PFSK-1 (cell line): ENCODE results near the gene GABPA. TPM values are rescaled to one million over a fixed set of nuclear protein-coding genes. Genes with fewer than 3 reads are reported as not detected.

Source experiments
- FOXP2 ChIP-seq: optimal IDR thresholded peaks from 2 replicates; pipeline ENCODE3; 2011; ENCODE audit warnings: borderline replicate concordance, control low read depth, inconsistent platforms; ENCODE audit not compliant: insufficient read depth; ENCODE audit errors: extremely low read length, extremely low read depth
- POLR2AphosphoS5 ChIP-seq: IDR thresholded peaks from 2 replicates; pipeline ENCODE4 v1.6.1; 2012; ENCODE audit warnings: low read depth, mild to moderate bottlenecking, control low read depth, low read length, moderate library complexity
- SIN3A ChIP-seq: IDR thresholded peaks from 2 replicates; pipeline ENCODE4 v1.6.1; 2012; ENCODE audit warnings: mild to moderate bottlenecking, low read length, moderate library complexity, borderline replicate concordance; ENCODE audit not compliant: insufficient read depth
- TAF1 ChIP-seq: IDR thresholded peaks from 2 replicates; pipeline ENCODE4 v1.6.1; 2012; ENCODE audit warnings: low read length, control low read depth, borderline replicate concordance; ENCODE audit not compliant: insufficient read depth
- polyA plus RNA-seq: library from polyadenylated mRNA; unstranded; fragments of >200 nt; gene quantifications from one replicate; pipeline ENCODE4 v1.2.1, GENCODE V29; 2012; ENCODE audit warnings: low read depth, missing spikeins; ENCODE audit not compliant: insufficient read length
- TF ChIP-seq, protein P1 (sequence below), 2 experiments: IDR thresholded peaks; 2 replicates each; pipeline versions ENCODE4 v1.6.1 to v1.8.0; 2011 to 2012; ENCODE audit warnings: low read depth in 2 of 2, low read length in 2 of 2, control low read depth in 1 of 2, inconsistent platforms in 1 of 2, mild to moderate bottlenecking in 1 of 2, moderate library complexity in 1 of 2; ENCODE audit not compliant: insufficient read depth in 1 of 2

Gene GABPA
- polyA plus RNA-seq = 5.1 TPM

DNA sequence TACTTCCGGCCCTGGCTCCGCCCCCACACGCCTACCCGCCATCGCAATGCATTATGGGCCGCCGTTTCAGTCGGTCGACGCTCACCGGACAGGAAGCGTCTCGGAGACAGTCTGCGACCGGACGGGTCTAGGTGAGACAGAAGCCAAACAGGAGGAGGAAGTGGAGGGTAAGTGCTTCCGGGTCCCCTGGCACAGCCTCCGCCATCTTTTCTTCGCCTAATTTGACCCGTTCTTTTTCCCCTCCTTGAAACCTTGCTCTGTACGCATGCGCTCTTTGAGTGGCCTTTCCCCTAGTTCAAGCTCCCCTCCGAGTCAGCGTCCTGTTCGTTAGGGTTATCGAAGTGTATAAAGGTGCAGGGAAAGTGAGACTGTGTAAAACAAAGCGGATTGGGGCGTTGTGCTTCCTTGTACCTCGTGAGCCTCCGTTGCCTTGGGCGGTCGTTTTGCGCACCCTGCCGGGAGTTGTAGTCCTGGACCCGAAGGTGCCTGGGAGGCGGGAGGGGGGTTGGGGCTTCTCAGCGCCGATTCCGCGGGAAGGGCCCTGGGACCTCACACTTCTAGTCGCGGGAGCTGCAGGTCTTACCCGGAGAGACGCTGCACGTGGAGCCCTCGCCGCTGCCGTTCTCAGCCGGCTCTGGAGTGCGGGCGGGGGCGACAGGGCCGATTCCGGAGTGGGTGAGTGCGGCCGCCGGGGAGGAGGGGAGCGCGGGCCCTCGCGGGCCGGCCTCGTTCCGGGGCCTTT lies at the start of gene GABPA, which contains the start of gene ATP5PF:
Gene GABPA (plus strand): TSS at position 69 of the 742 bp plus-strand sequence. CDS start 6,627 bp downstream, outside the sequence.
Gene ATP5PF (minus strand): TSS at position 1 of the 742 bp plus-strand sequence. CDS start 5,110 bp downstream, outside the sequence.
- TF ChIP-seq, protein P1, sequence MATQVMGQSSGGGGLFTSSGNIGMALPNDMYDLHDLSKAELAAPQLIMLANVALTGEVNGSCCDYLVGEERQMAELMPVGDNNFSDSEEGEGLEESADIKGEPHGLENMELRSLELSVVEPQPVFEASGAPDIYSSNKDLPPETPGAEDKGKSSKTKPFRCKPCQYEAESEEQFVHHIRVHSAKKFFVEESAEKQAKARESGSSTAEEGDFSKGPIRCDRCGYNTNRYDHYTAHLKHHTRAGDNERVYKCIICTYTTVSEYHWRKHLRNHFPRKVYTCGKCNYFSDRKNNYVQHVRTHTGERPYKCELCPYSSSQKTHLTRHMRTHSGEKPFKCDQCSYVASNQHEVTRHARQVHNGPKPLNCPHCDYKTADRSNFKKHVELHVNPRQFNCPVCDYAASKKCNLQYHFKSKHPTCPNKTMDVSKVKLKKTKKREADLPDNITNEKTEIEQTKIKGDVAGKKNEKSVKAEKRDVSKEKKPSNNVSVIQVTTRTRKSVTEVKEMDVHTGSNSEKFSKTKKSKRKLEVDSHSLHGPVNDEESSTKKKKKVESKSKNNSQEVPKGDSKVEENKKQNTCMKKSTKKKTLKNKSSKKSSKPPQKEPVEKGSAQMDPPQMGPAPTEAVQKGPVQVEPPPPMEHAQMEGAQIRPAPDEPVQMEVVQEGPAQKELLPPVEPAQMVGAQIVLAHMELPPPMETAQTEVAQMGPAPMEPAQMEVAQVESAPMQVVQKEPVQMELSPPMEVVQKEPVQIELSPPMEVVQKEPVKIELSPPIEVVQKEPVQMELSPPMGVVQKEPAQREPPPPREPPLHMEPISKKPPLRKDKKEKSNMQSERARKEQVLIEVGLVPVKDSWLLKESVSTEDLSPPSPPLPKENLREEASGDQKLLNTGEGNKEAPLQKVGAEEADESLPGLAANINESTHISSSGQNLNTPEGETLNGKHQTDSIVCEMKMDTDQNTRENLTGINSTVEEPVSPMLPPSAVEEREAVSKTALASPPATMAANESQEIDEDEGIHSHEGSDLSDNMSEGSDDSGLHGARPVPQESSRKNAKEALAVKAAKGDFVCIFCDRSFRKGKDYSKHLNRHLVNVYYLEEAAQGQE (IDR thresholded peaks at IDR 0.05; ENCODE audit: insufficient read depth in 1 of 2, low read depth in 2 of 2, low read length in 2 of 2) = no peak
- TF ChIP-seq FOXP2 (peak; percentile 97), TAF1 (peak; percentile 94), SIN3A (peak; percentile 89; the same call in 1 of the 2 replicates), POLR2AphosphoS5 (peak; percentile 95)

DNA sequence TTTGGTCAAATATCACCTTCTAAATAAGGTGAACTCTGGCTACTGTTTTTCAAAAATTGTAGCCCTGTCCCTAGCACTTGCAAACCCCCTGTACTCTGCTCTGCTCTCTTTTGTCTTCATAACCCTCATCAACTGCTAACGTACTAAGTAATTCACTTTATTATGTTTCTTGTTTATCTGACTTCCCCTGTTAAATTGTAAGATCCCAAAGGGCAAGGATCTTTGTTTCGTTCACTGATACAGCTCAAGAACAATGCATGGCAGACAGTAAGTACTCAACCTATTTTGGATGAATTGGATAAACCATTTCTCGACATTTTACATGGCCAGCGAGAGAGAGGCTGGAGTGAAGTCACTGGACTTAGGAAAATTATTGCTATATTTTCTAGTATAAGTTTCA lies 47.0 kb upstream of the GABPA start:
- TF ChIP-seq FOXP2 (no peak), POLR2AphosphoS5 (no peak), SIN3A (no peak), TAF1 (no peak)
- TF ChIP-seq, protein P1 (IDR thresholded peaks at IDR 0.05; ENCODE audit: insufficient read depth in 1 of 2, low read depth in 2 of 2, low read length in 2 of 2) = no peak

DNA sequence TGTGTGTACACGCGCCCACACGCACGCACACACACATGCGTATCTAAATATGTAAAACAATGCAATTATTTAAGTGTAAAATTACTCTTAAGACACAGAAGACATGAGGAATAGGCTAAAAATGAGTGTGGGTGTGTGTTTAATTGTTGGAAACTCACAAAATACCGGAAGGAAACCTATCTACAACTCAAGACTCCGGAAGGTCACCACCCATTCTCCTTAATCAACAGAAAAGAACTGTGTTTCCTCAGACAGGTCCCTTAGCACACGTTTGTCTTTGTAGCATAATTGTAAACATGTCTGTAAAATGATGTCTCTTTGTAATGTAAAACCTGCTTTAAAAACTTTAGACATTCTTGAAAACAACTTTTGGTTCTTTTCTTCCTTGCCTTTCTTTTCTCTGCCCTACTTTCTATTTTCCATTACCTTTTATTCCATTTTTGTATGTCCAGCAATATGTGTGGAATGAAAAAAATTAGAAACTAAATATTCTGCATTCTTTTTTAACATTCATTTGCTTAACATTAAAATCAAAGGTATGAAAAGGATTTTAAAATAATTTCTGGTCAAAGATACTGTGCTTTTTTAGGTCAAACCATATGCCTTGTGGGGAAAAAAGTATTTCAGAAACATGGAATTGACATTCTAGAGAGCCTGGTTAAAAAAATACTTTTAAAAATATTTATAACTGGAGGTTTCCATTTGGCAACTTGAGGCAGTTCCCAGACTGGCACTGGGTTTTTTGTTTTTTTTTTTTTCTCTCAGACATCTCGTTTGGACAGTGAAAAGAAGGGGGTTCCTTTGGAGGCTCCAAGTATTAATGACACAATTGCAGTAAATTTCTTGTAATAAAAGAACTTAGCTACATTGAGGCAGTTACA lies 46.3 kb upstream of the GABPA start:
- no peak for TF ChIP-seq SIN3A
- no peak for TF ChIP-seq POLR2AphosphoS5
- no peak for TF ChIP-seq FOXP2
- TF ChIP-seq TAF1 = no peak
- TF ChIP-seq, protein P1 (IDR thresholded peaks at IDR 0.05; ENCODE audit: insufficient read depth in 1 of 2, low read depth in 2 of 2, low read length in 2 of 2) = no peak

GRCh38 chr21:25689226-25689625 lies 45.5 kb upstream of the GABPA start:
- TF ChIP-seq SIN3A (no peak), FOXP2 (no peak), POLR2AphosphoS5 (no peak), TAF1 (no peak)
- TF ChIP-seq, protein P1 (IDR thresholded peaks at IDR 0.05; ENCODE audit: insufficient read depth in 1 of 2, low read depth in 2 of 2, low read length in 2 of 2) = no peak
